IgD-negative memory B cell (primary cell): ENCODE results near the gene METTL13. TPM values are rescaled to one million over a fixed set of nuclear protein-coding genes. Genes with fewer than 3 reads are reported as not detected.

Experiments
- H3K27ac Mint-ChIP-seq, 3 donors: one replicate each; pipeline ENCODE4 v1.8.0; 2020 to 2022; ENCODE audit warnings: mild to moderate bottlenecking in 3 of 3, mixed read lengths in 3 of 3, moderate library complexity in 1 of 3
- H3K27me3 Mint-ChIP-seq: one replicate; pipeline ENCODE4 v1.8.0; 2021; ENCODE audit warnings: mixed read lengths
- H3K36me3 Mint-ChIP-seq: one replicate; pipeline ENCODE4 v1.8.0; 2020; ENCODE audit warnings: mild to moderate bottlenecking, mixed read lengths
- H3K4me1 Mint-ChIP-seq, 3 donors: one replicate each; pipeline ENCODE4 v1.8.0; 2020 to 2022; ENCODE audit warnings: mixed read lengths in 3 of 3, mild to moderate bottlenecking in 1 of 3
- H3K4me3 Mint-ChIP-seq, 4 donors: one replicate each; pipeline ENCODE4 v1.8.0; 2020 to 2022; ENCODE audit warnings: mild to moderate bottlenecking in 4 of 4, mixed read lengths in 4 of 4, moderate library complexity in 3 of 4
- H3K9me3 Mint-ChIP-seq, 3 donors: one replicate each; pipeline ENCODE4 v1.8.0; 2020 to 2021; ENCODE audit warnings: mixed read lengths in 3 of 3, mild to moderate bottlenecking in 1 of 3
- polyA plus RNA-seq: library from polyadenylated mRNA; unstranded; fragments of 300-500 nt; fragmentation: Illumina TruSeq; gene quantifications from one replicate; pipeline ENCODE4 v1.2.3, GENCODE V29; 2021

METTL13 gene, protein sequence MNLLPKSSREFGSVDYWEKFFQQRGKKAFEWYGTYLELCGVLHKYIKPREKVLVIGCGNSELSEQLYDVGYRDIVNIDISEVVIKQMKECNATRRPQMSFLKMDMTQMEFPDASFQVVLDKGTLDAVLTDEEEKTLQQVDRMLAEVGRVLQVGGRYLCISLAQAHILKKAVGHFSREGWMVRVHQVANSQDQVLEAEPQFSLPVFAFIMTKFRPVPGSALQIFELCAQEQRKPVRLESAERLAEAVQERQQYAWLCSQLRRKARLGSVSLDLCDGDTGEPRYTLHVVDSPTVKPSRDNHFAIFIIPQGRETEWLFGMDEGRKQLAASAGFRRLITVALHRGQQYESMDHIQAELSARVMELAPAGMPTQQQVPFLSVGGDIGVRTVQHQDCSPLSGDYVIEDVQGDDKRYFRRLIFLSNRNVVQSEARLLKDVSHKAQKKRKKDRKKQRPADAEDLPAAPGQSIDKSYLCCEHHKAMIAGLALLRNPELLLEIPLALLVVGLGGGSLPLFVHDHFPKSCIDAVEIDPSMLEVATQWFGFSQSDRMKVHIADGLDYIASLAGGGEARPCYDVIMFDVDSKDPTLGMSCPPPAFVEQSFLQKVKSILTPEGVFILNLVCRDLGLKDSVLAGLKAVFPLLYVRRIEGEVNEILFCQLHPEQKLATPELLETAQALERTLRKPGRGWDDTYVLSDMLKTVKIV
- 33.6 TPM for polyA plus RNA-seq

DNA sequence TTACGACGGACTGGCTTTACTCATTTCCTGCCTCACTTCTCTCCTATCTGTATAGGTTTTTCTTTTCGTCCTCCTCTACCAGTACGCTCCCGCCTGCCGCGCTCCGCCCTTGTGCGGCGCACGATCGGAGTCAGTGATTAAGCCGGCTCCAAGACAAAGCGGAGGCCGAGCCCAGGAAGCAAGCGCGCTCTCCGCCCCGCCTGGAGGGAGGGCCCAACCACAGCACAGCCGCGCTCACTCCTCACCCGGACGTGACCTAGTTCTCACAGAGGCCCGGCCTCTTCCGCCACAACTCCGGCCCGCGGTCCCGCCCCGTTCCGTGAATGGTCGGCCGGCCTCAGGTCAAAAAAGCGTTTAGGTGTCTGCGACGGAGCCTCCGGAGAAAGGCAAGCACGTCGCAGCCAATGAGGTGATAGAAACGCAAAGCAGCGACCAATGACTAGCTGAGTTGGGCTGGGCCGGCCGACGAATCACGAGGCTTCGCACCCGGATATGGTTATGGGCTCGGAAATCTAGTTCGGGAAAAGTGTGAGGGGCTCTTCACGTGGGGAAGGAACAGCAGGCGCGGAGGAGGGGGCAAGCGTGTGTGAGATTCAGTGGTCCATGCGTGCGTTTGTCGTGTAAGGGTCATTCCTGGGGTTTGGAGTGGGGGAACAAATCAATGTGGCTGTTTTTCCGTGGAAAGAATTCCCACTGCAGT, at the start of gene METTL13:
METTL13 (plus strand) TSS at position 485 of the 700 bp plus-strand sequence. CDS start 308 bp downstream, outside the sequence.
- H3K4me3 Mint-ChIP-seq, result peak within 1 kb of the TSS; percentile 88 to 100 (median 98)
- peak within 1 kb of the TSS; percentile 77 to 99 (median 88) for H3K27ac Mint-ChIP-seq
- H3K36me3 Mint-ChIP-seq, result peaks cover 2% of the 10 kb centered on the region
- H3K27me3 Mint-ChIP-seq, result no peaks in the 10 kb centered on the region
- H3K9me3 Mint-ChIP-seq, result no peaks in the 10 kb centered on the region
- peaks cover 22 to 30% (median 30%) of the 10 kb centered on the region in 3 donors for H3K4me1 Mint-ChIP-seq

DNA sequence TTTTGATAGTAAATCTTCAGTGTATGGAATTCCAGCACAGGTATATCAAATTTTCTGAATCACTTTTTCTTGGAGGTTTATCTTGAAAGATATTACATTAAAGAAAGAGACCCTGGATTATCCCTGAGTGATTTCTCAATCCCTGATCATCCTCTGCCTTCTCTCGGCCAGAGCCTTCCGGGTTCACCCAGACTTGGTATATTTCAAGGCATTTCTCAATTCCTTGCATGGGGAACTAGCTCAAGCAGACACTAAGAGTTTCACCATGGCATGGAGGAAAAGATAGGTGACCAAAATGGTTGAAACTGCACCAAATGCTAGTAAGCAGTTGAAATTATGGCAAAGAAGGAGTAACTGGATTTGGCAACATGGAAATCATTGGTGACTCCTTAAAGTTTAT, 45.3 kb upstream of the METTL13 start:
- H3K36me3 Mint-ChIP-seq, result peaks cover 7% of the 10 kb centered on the region
- H3K4me1 Mint-ChIP-seq, result peaks cover 18 to 34% (median 26%) of the 10 kb centered on the region in 3 donors
- no peak overlapping the region for H3K4me3 Mint-ChIP-seq
- H3K9me3 Mint-ChIP-seq, result no peaks in the 10 kb centered on the region
- no peaks in the 10 kb centered on the region for H3K27me3 Mint-ChIP-seq
- no peak overlapping the region for H3K27ac Mint-ChIP-seq

DNA sequence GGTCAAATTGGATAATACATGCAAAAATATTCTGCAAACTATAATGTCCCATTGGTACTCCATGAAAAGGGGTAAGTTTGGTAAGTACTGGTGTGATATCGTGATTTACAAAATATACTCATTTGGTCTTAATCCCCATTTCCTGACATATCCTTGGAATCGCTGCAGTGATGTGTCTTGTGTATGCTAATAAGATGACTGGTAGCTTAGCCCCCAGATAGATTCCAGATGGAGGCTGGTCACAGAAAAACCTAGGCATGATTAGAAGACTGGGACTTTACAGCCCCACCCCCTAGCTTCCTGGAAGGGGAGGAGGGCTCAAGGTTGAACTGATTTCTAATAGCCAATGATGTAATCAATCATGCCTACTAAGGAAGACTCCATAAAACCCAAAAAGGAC, 42.5 kb upstream of the METTL13 start:
- Mint-ChIP-seq H3K27me3 (no peaks in the 10 kb centered on the region), H3K4me1 (peaks cover 27 to 47% (median 36%) of the 10 kb centered on the region in 3 donors), H3K9me3 (no peaks in the 10 kb centered on the region), H3K36me3 (peaks cover 11% of the 10 kb centered on the region), H3K4me3 (peak overlapping the region in 1 of 4 donors; percentile 53), H3K27ac (no peak overlapping the region)

DNA sequence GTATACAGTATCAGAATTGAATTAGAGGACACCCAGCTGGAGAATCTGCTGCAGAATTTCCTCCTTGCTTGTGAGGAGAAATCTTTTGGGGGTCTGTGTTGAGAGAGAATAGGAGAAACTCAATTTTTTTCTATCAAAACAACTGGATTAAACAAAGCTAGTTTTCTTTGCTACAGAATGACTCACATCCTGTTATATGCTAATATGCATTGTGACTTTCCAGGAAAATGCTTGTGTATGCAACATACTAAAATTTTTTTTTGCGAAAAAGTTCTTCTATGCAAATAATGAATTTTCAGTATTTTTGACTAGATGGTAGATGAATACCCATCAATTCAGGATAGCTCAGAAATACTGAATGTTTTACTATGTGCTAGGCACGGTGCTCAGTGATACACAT, 41.8 kb upstream of the METTL13 start:
- Mint-ChIP-seq H3K36me3 (peaks cover 11% of the 10 kb centered on the region), H3K27ac (peak overlapping the region in 1 of 3 donors; percentile 52), H3K4me3 (peak overlapping the region in 3 of 4 donors; percentile 67 to 100 (median 95)), H3K9me3 (no peaks in the 10 kb centered on the region), H3K27me3 (no peaks in the 10 kb centered on the region), H3K4me1 (peaks cover 27 to 47% (median 35%) of the 10 kb centered on the region in 3 donors)

DNA sequence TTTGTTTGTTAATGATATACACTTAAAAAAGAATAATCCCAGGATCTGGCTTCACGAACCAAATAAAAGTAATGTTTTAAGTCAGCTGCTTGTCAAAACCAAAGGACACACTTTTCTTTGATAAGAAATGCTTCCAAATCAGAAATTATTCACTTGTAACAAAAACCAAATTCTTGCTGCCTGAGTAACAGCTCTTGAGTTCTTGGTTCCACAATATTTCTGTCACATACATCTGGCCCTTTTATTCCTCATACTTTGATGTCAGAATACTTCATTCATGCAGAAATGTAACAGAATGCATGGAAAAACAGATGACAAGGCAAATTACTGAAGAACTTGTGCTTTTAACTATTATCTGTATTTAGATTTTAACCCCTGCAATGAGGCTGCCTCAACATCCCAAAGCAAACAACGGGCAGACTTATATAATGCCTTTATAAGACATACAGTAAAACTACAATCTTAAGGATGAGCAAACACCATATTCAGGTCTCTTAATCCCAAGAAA, 41.0 kb upstream of the METTL13 start:
- Mint-ChIP-seq H3K27me3 (no peaks in the 10 kb centered on the region), H3K36me3 (peaks cover 11% of the 10 kb centered on the region), H3K27ac (peak overlapping the region in 2 of 3 donors; percentile 9 to 52), H3K4me3 (peak overlapping the region; percentile 95 to 100 (median 100)), H3K9me3 (no peaks in the 10 kb centered on the region), H3K4me1 (peaks cover 24 to 44% (median 32%) of the 10 kb centered on the region in 3 donors)

DNA sequence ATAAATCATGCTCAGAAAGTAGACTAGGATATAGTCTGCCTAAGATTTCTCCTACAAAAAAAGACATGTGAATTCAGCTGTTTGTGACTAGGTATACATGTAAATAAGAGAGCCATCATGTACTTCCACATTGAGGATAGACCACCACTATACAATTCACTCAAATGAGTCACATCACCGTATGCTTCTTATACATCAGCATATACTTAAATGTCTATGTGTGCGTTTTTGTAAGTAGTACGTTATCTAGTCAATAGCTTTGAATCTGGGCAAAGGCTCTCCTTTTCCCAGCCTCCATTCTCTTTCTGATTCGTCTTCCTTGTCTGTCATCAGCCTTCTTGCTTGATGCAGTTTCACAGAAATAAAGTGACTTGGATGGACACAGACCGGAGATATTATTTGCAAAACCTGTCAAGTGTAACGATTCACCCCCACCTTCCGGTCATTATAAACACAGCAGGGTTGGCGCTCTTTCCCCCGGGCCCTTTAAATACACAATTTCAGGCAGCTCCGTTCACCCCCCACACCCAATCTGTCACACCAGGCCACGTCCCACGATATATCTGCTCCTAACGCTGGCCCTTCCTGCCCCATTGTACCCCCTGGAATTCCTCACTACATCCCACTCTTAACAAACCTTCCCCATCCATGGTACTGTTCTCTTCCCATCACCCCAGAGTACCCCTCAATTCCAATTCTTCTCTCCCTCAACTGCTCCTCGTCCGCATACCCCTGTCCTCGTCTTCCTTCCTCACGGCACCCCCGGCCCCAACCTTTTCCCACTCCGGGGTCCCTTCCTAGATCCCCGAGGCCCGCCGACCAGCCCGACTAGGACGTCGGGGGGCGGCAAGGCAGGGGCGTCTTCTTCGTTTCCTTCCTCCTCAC, 40.2 kb upstream of the METTL13 start:
- Mint-ChIP-seq H3K27ac (peak overlapping the region; percentile 90 to 99 (median 99)), H3K27me3 (no peaks in the 10 kb centered on the region), H3K4me3 (peak overlapping the region; percentile 95 to 100 (median 100)), H3K36me3 (peaks cover 11% of the 10 kb centered on the region), H3K4me1 (peaks cover 24 to 42% (median 31%) of the 10 kb centered on the region in 3 donors), H3K9me3 (no peaks in the 10 kb centered on the region)

DNA sequence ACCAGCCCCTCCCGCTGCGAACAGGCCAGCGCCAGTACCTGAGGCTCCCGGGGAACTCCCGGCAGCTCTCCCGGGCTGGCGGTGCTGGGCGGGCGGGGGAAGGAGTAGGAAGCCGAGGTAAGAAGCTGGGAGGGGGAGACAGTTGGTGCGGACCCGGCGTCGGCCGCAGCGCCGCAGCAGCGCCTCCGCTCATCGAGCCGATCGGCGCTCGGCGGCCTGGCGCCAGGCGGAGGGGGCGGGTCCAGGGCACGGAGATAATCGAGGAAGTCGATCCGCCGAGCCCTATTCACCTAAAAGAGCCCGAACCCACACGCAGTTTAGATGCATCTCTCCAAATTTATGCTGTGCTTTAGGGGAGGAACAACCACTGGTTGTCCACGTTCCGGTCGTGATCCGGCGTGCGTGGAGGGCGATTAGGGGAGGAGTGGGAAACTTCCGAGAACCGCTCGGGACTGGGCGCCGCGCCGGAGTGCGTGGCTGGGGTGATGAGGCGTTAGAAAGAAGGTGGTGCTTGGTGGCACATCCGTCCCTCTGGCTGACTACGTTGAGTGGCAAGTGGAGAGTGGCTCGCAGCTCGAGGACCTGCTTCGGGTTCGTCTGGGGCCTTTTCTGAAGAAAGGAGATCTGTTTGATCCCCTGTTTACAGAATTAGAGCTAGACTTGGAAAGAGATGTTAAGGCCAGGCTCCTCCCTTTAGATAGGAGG, 39.4 kb upstream of the METTL13 start, which contains the start of gene VAMP4:
VAMP4 (minus strand) TSS at position 194 of the 705 bp plus-strand sequence. CDS start 3,651 bp downstream, outside the sequence.
- peaks cover 8% of the 10 kb centered on the region for H3K36me3 Mint-ChIP-seq
- H3K27me3 Mint-ChIP-seq, result no peaks in the 10 kb centered on the region

DNA sequence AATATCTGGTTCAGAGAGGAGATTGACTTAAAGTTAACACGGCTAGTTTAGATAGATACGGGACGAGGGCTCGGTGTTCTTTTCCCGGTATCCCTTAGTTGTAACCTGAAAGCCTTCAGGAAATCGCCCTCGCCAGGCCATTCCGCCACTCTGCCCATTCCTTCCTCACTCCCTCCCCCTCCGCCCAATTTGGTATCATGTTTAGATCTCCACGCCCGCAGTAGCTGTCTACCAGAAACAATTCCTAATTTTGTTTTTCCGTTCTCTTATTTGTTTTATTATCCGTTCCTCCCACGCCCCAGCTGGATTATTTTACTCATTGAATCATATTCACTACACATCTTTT, 38.9 kb upstream of the METTL13 start:
- Mint-ChIP-seq H3K27ac (peak overlapping the region; percentile 90 to 99 (median 99)), H3K9me3 (no peaks in the 10 kb centered on the region), H3K4me1 (peaks cover 22 to 38% (median 31%) of the 10 kb centered on the region in 3 donors), H3K27me3 (no peaks in the 10 kb centered on the region), H3K36me3 (peaks cover 8% of the 10 kb centered on the region), H3K4me3 (peak overlapping the region; percentile 95 to 100 (median 100))

More for the DNA sequence above, 39.4 kb upstream of the METTL13 start, which contains the start of gene VAMP4:
- H3K27ac Mint-ChIP-seq, result peak within 1 kb of the TSS; percentile 90 to 99 (median 99)
- H3K4me1 Mint-ChIP-seq, result peaks cover 23 to 39% (median 31%) of the 10 kb centered on the region in 3 donors
- peak within 1 kb of the TSS; percentile 95 to 100 (median 100) for H3K4me3 Mint-ChIP-seq
- no peaks in the 10 kb centered on the region for H3K9me3 Mint-ChIP-seq

DNA sequence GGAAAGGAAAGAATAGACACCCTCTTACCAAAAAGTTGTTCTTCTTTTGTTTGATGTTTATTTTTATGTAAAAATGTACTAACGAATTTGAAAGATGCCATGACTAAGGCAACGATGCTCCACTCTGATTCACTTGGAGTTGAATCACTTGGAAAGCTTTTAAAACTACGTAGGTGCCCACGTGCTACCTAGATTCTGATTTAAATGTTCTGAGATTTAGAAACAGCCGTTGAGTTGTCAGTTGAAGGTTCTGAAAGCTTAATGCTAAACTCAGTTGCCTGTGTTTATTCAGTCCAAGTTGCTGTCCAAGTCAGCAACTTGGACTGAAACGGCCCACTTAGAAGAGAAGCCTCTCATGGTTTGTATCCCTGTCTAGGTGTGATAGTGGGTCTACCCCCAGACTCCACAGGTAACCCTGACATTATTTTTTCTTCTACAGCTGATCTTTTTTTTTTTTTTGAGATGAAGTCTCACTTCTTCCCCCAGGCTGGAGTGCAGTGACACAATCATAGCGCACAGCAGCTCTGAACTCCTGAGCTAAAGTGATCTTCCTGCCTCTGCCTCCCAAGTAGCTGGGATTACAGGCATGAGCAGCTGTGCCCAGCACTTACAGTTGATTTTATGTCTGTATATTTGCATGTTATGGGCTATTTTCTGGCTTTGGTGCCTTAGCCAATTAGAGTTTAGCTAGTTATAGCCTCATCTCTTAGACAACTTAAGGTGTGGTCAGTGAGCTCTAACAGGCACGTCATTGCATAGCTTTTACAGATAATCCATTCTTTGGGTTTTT, 38.2 kb upstream of the METTL13 start:
- H3K27ac Mint-ChIP-seq, result peak overlapping the region; percentile 90 to 99 (median 99)
- H3K9me3 Mint-ChIP-seq, result no peaks in the 10 kb centered on the region
- peaks cover 8% of the 10 kb centered on the region for H3K36me3 Mint-ChIP-seq
- peaks cover 22 to 37% (median 31%) of the 10 kb centered on the region in 3 donors for H3K4me1 Mint-ChIP-seq
- no peaks in the 10 kb centered on the region for H3K27me3 Mint-ChIP-seq
- peak overlapping the region; percentile 88 to 100 (median 97) for H3K4me3 Mint-ChIP-seq

DNA sequence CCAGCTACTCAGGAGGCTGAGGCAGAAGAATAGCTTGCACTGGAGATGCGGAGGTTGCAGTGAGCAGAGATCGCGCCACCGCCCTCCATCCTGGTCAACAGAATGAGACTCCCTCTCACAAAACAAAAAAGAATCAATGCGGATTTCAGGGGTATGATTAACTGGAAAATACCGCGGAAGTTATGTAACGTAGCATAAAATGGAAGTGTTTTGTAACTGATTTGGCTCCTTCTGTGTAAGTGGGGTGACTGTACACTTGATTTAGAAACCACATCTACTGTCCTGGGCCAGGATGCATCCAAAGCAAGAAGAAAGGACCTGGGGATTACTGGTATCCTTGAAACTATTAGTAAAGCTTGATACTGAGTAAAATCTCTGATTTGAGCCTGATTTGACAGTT, 36.5 kb upstream of the METTL13 start:
- H3K9me3 Mint-ChIP-seq, result no peaks in the 10 kb centered on the region
- H3K27ac Mint-ChIP-seq, result no peak overlapping the region
- H3K36me3 Mint-ChIP-seq, result peaks cover 5% of the 10 kb centered on the region
- no peaks in the 10 kb centered on the region for H3K27me3 Mint-ChIP-seq
- peaks cover 21 to 24% (median 24%) of the 10 kb centered on the region in 3 donors for H3K4me1 Mint-ChIP-seq
- peak overlapping the region in 1 of 4 donors; percentile 69 for H3K4me3 Mint-ChIP-seq

DNA sequence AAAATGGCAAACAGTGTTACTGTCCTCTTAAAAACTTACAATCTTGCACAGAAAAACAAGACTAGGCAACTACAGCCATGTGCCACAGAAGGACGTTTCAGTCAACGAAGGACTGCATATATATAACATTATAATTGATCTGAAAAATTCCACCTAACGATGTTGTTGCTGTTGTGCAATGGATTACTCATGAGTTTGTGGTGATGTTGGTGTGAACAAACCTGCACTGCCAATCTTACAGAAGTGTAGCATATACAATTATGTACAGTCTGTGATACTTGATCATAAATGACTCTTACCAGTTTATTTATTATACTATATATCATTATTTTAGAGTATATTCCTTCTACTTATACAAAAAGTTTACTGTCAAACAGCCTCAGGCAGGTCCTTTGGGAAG, 32.8 kb upstream of the METTL13 start:
- no peaks in the 10 kb centered on the region for H3K36me3 Mint-ChIP-seq
- H3K27me3 Mint-ChIP-seq, result no peaks in the 10 kb centered on the region
- no peak overlapping the region for H3K4me3 Mint-ChIP-seq
- no peaks in the 10 kb centered on the region for H3K9me3 Mint-ChIP-seq
- no peak overlapping the region for H3K27ac Mint-ChIP-seq
- peaks cover 0 to 2% (median 0%) of the 10 kb centered on the region in 3 donors for H3K4me1 Mint-ChIP-seq

DNA sequence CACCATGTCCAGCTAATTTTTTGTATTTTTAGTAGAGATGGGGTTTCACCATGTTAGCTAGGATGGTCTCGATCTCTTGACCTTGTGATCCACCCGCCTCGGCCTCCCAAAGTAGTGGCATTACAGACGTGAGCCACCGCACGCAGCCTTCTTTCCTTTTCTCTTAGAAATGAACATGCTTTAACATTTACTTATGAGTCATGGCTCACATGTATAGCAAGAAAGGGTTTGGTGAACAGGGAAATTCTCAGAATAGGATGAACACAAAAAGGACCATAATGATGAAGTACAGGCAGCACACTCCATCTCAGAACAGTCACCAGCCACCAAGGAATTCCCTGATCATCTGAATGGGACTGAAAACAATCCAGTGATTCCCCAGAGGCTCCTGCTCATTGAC, 30.2 kb upstream of the METTL13 start:
- Mint-ChIP-seq H3K4me1 (no peaks in the 10 kb centered on the region), H3K36me3 (peaks cover 4% of the 10 kb centered on the region), H3K27ac (peak overlapping the region in 1 of 3 donors; percentile 52), H3K9me3 (no peaks in the 10 kb centered on the region), H3K4me3 (no peak overlapping the region), H3K27me3 (peaks cover 2% of the 10 kb centered on the region)

DNA sequence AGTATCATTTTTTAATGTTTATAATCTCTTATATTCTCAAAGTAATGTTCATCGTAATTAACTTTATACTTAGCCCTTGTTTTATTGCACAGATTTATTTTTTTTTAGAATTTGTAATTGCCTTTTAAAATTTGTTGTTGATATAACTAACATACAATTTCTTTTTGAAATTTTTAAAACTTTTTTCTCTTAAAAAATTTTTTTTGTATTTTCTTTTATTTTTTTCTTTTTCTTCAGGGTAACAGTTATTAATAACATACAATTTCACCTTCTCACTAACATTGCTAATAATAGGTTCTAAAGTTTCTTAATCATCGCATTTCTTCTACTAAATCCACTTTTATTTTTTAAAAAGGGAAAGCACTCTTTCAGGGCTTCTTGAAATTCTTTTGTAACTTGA, 28.3 kb upstream of the METTL13 start:
- Mint-ChIP-seq H3K27ac (no peak overlapping the region), H3K27me3 (peaks cover 5% of the 10 kb centered on the region), H3K4me3 (no peak overlapping the region), H3K36me3 (peaks cover 4% of the 10 kb centered on the region), H3K9me3 (no peaks in the 10 kb centered on the region), H3K4me1 (no peaks in the 10 kb centered on the region)
